HG03442 (cell line): Measurements from ENCODE around the gene RNASET2.
"Not testable (repeated sequence)": the region's sequence is repeated elsewhere in the genome, so short reads cannot be mapped to it uniquely, and the experiment has no call there.

Experiments used
- ATAC-seq: cut with Tn5 transposase; IDR thresholded peaks from one replicate; pipeline ENCODE4 v1.9.1; 2021; ENCODE audit warnings: mild to moderate bottlenecking, moderate library complexity; ENCODE audit not compliant: unreplicated experiment

RNASET2 gene

DNA sequence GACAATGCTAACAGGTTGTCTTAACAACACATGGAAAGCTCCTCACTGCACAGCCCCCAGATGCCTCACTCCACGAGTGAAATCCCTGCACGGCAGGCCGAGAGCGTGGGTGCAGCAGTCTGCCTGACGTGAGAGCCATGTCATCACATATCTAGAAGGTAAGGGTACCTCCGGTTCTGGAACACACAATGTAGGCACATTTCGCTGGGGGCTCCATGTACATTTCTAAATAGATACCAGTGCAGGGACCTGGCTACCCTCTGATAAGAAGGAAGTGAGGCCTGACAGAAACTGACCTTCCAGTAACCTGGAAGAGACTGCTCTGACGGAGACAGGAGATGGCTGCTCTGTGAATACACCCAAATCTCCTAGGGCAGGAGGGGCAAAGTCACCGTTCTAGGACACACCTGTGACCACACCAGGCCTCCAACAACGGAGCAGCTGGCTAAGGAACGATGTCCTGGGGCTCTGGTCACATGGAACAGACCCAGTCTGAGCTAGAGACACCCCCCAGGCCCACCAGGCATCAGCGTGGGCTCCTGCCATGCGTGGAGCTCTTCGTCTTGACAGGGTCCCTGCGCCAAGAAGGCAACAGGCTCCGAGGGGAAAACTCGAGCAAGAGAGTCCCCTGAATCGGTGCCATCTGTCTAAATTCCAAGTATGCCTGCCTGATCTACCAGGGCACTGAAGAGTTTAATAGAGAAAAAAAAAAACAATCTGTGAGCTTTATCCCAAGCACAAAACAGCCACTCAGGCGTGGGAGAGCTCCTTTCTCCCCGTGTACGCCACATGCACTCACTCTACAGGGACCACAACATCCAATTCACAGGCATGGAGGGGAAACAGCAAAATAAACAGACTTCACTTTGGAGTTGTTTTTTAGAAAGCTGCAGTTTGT, 27.5 kb downstream of the RNASET2 start:
- ATAC-seq = no peak

DNA sequence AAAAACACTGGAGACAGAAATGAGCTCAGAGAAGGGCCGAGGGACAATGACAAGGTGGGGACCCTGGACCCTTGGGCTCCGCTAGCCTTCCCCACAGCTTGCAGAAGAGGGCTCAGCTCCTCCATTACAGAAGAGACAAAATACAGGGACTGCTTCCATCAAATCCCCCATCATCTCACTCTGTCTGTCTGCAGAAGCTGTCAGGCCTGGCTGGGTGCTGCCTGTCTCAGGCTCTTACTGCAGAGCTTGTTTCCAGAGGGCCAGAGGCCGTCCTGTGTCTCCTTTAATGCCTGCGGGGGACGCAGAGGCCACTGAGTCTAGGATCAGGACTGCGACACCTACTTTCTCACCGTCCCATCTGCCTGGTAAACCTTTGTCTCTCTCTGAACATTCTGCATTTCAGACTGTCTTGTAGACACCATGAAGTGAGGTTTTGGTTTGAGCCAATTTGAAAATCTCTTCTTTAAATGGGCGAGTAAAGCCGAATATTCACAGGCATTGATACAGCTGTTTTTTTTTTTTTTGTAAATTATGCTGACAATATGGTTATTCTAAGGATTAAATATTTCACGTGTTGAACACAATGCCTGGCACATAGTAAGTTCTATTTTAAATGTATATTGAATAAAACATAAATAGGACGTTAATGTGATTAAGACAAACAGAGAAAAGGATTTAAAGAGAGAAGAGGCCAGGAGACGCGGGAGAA, 28.3 kb downstream of the RNASET2 start:
- ATAC-seq = no peak

DNA sequence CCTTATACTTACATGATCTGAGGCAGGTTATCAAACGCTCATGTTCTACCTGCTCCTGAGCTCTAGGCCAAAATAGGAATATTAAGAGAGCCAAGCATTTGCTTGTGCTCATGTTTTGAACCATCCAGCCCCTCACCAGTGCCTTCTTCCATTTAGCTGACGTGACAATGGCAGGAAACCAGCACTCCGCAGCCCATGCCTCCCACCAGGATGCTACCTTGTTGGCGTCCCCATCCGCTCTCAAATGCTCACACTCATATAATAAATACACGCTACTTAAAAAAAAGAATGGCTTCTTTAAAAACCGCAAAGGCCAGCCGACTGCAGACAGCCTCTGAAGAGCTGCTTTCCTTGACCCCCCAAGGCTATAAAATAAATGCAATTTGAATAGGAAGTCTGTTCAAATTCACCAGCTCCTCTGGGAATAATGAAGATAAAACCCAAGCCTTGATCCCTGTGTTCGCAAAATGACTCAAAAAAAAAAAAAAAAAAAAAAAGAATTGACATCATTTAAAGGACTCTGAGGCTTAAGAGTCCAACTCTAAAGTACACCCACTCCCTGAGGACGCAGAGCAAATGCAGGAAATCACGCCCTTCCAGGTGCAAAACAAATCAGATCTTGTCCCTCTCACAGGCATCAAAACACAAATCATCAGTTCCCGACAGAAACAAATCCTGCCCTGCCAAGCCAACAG, 29.0 kb downstream of the RNASET2 start:
- no peak for ATAC-seq

DNA sequence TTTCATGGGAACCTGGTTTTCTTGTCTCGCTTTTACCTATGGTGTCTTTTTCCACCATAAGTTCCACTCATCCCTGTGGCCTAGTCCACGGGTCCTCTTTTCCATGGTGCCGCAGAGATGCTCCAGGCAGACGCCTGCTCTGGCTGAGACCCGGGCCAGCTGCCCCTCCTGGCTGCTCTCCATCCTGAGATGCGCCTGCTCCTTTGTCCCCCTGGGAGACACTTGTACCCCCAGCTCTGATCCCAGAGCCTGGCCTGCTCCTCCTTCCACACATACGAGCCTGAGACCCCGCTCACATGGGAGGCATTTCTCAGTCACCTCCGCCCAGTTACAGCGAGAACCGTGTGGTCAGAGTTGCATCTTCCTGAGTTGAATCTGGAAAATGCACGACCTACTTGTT, 29.6 kb downstream of the RNASET2 start:
- no peak for ATAC-seq

DNA sequence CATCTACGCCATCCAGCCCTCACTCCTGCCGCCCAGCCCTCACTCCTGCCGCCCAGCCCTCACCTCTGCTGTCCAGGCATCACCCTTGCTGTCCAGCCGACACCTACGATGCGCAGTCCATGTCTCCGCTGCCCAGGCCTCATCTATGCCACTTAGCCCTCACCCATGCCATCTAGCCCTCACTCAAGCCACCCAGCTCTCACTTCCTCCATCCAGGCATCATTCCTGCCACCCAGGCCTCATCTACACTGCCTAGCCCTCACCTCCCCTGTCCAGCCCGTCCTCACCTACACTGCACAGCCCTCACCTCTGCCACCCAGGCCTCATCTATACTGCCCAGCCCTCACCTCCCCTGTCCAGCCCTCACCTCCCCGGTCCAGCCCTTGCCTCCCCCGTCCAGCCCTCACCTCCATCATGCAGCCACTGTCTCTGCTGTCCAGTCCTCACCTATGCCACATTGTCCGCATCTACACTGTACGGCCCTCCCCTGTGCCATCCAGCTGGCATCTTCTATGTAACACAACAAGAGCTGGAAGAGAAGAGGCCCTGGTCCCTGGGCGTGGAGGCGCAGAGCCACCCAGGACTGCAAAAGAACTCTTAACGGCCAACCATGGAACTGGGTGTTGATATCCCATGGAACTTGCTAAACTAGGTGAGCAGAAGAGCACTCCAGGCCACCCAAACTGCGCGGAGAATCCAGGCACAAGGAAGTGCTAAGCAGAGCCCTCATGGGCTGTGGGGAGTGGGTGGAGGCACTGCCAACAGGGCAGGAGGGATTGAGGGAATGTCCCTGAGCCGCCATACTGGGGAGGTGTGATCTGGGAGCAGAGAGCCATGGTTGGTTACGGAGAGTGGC, 31.0 kb downstream of the RNASET2 start:
- ATAC-seq = no peak

DNA sequence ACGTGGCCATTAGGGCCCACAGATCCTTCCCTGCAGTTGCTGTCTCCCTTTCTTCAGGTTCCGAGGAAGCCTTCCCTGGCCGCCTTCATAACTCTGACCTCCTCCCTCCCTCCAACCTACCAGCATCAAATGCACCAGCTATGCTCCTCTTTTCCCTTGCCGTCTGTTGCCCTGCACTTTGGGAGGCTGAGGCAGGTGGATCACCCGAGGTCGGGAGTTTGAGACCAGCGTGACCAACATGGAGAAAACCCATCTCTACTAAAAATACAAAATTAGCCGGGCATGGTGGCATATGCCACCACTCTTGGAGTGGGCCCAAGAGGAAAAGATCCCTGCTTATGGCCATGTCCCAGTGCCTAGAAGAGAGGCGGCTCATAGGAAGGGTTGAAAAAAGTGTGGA, 31.8 kb downstream of the RNASET2 start:
- ATAC-seq = no peak

DNA sequence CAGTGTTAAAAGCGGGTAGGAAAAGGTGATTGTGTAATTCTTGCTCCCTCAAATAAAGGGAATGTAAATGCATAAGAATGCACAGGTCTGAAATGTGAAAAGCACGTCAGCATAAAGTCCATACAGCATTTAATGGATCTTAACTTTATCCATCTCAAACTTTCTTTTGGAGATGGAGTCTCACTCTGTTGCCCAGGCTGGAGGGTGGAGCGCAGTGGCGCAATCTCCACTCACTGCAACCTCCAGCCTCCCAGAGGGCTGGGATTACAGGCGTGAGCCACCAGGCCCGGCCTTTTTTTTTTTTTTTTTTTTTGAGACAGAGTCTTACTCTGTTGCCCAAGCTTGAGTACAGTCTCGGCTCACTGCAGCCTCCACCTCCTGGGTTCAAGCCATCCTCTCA, 33.4 kb downstream of the RNASET2 start:
- ATAC-seq = no peak

DNA sequence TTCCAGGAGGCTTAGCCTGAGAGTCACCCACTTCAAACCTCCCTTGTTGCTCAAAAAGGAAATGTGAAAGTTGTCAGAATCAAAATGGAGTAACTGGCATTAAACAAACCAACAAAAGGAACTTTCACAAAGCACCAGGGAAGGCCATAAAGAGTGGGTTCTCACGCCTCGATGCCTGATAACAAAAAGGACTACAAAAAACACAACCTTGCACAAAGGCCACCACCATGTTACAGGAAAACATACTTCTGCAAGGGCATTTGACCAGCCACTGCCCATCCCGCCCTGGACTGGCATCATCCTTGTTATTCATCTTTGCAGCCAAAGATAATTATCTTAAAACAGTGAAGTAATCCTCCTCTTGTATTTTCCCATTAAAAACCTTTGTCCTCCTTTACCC, 34.8 kb downstream of the RNASET2 start:
- ATAC-seq = no peak

DNA sequence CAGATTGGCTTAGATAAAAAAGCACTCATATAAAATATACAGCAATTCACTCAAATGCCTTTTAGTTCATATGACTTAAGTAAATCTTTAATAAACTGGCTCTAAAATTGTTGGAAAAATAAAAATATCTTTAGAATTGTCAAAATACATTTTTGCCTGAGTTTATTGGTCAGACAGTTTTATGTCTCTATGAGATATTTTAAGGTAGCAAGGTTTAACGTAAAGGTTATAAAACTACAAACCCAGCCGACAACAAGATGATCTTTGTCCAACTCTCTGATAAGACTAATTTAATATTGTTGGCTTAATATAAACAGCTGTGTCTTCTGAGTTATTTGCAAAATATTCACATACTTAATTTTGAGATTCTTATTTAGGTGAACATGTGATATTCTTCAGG, 39.5 kb downstream of the RNASET2 start:
- no peak for ATAC-seq

DNA sequence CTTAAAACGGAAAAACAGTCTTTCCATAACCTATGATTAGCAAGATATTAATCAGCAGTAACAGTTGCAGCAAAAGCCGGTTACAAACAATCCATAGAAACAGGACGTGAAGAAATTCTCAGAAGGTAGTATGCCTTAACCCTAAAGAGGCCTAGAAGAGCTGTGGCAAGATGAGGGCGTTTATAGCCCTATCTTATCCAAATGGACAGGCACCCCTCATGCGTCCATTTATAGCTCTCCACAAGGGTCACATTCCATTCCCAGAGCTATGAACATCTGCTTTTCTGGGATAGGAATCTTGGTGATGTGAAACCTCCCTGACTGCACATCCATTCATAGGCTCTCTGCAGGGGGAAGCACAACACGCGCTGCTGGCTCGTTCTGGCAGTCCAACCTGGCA, 40.9 kb downstream of the RNASET2 start:
- ATAC-seq = not testable (repeated sequence)

DNA sequence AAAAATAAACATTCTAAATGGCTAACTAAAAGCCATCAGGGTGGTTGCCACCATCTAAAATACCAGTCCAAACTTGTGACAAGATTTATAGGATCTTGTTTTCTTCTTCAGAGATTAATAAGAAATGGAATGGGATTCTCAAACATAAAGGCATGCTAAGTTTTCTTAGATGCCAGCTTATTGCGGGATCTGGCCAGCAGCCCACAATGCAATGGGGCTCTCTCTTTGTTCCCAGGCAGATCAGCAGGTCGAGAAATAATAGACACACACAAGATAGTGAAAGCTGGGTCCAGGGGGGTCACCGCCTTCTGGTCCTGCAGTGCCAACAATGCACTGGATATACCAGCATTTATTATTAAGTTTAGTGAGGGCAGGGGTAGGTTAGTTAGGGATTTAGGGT, 41.4 kb downstream of the RNASET2 start:
- not testable (repeated sequence) for ATAC-seq

DNA sequence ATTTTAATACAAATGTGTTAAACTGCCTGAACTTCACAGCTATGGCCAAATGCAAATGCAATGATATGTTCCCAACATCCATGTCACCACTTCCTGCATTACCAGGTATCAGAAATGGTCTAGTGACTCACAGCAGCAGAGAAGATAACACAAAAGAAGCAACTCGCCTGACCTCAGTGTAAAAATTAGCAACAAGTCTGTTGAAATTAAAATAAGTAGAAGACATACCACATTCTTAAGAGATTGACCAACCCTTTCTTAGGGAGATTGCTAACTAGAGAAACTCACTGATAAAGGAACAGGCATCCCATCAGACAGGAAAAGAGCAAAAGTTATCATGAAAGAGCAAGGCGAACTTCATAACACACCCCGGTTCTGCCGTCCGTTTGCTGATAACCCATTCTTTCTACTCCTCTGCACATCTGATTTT, 45.1 kb downstream of the RNASET2 start:
- ATAC-seq = no peak

DNA sequence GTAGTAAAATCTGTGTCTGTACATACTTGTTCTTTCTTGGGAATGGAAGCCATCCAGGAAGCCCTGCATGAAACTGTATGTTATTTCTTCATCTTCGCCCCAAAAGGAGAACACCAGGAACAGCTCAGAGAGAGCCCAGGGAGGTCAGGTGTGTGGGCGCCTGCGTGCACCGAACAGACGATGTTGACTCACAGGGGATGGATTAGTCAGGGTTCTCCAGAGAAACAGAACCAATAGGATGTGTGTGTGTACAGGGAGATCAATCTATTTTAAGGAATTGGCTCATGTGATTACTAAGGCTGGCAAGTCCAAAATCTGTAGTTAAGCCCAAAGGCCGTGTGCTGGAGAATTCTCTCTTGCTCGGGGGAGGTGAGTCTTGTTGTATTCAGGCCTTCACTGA, 45.7 kb downstream of the RNASET2 start:
- no peak for ATAC-seq

DNA sequence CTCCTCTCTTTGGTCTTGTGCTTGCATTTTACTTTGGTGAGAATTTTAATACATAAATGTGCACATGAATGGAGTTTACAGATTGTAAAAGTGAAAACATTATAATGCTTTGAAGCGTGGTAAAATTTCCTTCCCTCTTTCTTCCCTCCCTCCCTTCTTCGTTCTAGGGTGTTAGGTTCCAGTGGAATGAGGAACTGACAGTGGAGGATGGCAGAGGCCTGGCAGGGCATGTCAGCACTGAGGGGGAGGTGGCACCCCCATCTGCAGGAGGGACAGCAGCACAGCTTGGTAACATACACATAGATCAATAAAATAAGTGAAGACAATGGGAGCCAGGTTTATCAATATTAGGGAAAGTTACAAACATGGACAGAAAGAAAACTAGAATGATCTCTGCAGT, 47.5 kb downstream of the RNASET2 start:
- ATAC-seq = no peak

DNA sequence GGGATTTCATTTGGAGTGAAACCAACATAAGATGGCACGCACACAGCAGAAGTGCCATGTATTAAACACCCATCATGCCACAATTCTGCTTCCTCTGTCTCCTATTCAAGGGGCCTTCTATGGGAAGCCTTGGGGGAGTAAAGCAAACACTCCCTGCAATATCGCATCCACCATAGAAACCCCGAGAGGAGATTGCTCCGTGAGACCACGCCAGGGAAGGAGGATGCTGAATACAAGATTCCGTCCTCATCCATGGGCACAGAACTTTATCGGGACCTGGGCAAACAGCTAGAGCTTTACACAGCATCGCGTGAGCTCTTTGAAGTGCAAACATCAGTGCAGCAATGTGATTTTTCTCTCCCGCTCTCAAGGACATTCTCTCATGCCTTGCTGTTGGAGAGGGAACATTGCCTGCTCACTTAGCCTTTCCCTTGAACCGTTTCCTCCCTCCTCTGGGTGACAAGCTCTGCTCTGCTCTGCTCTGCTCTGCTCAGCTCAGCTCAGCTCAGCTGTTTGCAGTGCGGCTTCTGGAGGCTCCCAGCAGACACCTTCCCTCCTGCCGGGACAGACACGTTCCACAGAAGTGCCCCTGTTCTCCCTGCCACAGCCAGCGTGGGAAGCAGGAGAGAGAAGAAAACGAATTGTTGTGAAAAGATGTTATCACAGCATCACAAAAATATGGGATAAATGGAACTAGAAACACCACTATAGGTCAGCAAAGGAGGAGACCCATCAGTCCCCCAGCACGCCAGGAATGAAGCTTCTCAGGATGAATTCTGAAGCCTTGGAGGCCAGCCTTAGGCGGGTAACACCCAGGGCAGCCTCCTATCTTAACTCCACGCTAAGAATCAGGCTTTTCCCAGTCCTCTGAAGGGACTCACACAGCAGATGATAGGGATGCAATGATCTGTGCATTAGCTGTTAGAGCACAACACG, 48.2 kb downstream of the RNASET2 start:
- ATAC-seq = no peak

DNA sequence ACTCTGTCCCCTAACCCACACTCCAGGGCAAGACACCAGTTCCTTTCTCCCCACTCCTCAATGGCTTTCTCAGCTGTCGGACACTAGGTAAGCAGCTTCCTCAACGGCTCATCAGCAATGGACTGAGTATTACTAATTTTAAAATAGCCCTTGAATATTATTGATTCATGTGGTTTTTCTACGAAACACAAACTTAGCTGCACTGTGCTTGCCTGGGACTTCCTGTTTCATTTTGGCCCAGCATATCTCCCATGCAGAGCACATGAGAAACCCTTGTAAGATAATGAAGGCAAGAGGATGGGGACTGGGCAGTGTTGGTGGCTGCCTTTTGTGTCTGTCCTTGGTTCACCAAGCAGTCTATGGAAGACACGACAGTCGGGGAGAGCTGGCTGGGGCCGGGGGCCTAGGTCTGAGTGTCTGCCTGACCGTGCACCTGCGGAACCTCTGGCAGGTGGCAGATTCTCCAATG, 48.9 kb downstream of the RNASET2 start:
- peak; percentile 86 for ATAC-seq

DNA sequence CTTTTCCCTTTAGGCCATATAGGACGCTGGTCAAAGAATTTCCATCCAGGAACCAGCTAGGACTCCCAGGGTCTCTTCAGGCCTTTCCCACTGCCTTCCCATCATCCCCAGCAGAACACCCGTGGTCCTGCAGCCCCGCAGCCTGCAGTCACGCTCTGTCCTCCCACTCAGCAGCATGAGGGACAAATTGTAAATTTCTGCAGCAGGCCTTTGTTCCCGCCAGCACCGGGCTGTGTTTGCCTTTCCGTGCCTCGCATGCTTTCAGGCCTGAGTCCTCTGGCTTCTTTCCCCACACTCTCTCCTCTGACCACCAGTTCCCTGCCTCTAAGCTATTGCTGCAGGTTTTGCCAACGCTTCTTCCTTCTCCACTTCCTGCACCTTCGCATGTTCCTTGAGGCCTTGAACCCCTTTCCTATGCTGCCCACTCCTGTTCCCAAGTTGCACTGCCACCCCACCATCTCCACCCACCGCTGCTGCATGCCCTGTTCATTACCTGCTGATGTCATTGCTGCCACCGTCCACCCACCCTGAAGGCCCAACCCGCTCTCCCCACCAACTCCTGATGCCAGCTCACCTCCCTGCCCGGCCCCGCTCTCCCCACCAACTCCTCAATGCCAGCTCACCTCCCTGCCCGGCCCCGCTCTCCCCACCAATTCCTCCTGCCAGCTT, 49.8 kb downstream of the RNASET2 start:
- no peak for ATAC-seq

DNA sequence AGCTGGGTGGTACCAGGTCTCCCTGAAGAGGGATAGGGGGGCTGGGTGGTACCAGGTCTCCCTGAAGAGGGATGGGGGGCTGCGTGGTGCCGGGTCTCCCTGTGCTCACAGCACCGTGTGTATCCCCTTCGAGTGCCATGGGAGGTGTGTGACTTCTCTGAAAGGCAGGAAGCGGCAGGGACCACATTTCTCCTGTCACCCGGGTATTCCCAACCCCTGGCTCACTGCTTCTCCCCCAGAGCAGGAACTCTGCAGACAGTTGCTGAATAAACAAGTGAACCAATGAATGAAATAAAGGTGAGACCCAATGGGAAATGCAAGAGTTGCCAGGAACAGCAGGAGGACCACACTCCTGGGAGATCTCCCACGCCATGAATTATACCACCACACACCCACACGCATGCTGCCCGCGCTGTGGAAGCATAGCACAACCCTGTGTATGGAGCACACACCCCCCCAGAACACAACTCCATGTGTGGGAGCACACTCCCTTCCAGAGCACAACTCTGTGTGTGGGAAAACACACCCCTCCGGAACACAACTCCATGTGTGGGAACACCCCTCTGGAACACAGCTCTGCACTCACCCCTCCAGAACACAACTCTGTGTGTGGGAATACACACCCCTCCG, 50.7 kb downstream of the RNASET2 start:
- no peak for ATAC-seq

DNA sequence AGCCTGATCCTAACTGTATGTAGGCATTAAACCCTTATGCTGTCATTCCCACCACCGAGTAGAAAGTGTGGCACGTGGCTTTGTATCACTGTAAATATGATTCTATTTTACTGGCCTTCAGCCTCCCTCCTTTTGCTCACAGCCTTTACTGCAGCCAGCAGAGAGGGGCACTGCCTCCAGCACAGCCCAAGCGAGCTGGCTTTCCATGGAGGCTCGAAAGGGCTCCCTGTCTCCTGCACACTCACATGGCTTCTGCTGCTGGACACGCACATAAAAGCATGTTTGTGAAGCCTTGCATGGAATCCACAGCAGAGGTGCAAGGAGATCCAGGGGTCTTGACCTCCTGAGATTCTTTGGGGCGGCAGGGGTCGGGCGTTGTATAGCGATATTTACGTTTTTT, 51.3 kb downstream of the RNASET2 start:
- ATAC-seq = no peak
